IPS-11a (cell line): Measurements from ENCODE around the gene GRID2IP.
"Not testable (repeated sequence)": the region's sequence is repeated elsewhere in the genome, so short reads cannot be mapped to it uniquely, and the experiment has no call there.

Source experiments
- H3K4me3 ChIP-seq: one replicate; pipeline ENCODE4 v1.5.1; 2013; ENCODE audit warnings: low read depth, low read length, control low read depth

GRID2IP gene

DNA sequence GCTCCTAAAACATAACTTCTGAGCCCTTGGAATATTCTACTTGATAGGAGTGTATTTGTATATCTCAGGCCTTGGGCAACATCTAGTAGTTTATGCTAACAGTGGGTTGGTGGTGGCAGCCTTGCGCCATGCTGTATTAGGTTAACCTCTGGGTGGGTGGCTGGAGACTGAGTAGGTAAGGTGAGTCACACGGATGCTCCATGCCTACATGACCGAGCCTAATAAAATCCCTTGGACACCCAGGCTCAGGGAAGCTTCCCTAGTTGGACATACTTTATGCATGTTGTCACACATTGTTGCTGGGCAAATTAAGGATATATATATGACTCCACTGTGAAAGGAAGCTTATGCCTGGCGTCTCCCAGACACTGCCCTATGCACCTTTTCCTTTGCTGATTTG lies 97.5 kb downstream of the GRID2IP start:
- H3K4me3 ChIP-seq = no peak overlapping the region

DNA sequence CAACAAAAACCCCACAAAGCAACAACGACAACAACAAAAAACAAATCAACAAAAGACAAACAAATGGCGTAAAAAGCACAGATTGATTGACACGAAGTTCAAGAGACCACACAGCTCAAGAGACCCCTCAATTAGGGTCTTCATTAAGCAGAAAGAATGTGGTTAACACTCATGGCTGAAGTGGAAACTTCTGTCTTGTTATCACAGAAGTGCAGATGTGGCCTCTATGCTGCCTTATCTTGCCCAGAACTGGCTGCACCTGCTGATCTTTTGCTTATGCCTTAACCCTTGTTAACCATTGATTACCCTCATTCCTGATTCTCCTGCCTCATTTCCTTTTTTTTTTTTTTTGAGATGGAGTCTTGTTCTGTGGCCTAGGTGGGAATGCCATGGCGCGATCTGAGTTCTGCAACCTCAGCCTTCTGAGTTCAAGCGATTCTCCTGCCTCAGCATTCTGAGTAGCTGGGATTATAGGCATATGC lies 100.0 kb downstream of the GRID2IP start:
- H3K4me3 ChIP-seq = no peak overlapping the region

DNA sequence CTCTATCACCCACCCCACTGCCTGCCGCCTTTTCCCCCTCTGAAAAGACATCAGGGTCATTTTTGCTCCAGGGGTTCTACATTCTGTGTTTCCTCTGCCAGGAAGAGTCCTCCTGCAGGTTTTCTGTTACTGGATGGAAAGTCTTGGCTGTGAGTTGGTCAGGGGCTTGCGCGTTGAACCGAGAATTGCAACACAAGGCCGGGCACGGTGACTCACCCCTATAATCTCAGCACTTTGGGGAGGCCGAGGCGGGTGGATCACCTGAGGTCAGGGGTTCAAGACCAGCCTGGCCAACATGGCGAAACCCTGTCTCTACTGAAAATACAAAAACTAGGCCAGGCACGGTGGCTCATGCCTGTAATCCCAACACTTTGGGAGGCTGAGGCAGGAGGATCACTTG lies 100.7 kb downstream of the GRID2IP start:
- not testable (repeated sequence) for H3K4me3 ChIP-seq

DNA sequence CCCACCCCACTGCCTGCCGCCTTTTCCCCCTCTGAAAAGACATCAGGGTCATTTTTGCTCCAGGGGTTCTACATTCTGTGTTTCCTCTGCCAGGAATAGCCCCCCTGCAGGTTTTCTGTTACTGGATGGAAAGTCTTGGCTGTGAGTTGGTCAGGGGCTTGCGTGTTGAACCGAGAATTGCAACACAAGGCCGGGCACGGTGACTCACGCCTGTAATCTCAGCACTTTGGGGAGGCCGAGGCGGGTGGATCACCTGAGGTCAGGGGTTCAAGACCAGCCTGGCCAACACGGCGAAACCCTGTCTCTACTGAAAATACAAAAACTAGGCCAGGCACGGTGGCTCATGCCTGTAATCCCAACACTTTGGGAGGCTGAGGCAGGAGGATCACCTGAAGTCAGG lies 101.4 kb downstream of the GRID2IP start:
- H3K4me3 ChIP-seq = not testable (repeated sequence)

DNA sequence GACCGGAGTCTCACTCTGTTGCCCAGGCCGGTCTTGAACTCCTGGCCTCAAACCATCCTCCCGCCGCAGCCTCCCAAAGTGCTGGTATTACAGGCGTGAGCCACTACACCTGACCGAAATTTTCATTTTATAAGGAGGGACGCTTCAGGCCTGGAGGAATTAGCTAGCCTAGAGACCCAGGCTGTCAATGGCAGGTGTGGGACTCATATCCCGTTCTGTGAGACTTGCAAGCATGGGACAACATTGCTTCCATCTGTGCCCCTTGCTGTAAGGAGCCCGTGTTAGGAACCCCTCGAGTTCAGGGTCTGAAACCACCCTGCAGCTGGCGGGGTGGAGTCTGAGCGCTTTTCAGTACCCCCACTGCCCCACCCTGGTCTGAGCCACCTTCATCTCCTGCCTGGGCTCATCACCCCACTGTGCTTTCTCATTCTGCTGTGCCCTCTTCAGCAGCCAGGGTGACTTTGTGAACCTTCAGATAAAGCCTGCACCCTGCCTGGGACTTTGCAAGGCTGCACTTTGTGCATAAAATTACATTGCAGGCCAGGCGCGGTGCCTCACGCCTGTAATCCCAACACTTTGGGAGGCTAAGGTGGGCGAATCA lies 102.2 kb downstream of the GRID2IP start:
- no peak overlapping the region for H3K4me3 ChIP-seq

DNA sequence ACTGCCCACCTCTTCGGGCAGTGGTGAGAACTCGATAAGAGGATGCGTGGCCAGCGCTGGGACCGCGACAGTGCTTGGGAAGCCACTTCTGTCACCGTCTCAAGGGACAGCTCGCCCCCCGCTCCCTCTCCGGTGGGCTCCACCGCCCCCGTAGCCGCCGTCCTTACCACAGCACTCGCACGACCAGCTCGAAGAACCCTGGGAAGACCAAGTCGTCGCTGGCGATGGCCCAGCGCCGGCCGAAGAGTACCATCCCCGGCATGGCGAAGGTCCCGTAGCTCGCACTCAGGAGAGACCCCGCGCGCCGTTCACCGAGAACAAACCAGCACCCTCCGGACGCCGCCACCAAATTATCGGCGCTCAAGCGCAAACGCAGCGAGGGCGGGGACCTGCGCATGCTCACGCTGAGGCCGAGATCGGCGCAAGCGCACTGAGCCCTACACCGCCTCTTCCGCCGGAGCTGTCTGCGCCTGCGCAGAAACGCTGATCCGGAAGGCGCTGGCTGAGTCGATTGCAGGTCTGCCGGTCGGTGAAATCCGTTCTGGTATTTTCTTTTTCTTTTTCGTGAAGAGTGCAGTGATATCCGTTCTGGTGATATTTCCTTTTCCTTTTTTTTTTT lies 103.6 kb downstream of the GRID2IP start, which contains the start of gene DAGLB:
DAGLB (minus strand) TSS at position 374 of the 619 bp plus-strand sequence; CDS start at position 262, 112 bp downstream.
- peak within 1 kb of the TSS; percentile 93 for H3K4me3 ChIP-seq
